NCI-H510A treated with DMSO at 0.1 percent for 48 hours (cell line): ENCODE results near the gene STARD5.

Experiments
- DNase-seq: peaks from one replicate; lab custom pipeline; 2025; lab: John Stamatoyannopoulos, UW

Gene STARD5

GRCh38 chr15:81274931-81275707 is 48.8 kb downstream of the STARD5 start:
- peak; percentile 88 for DNase-seq

GRCh38 chr15:81274255-81274654 is 49.7 kb downstream of the STARD5 start:
- DNase-seq = no peak

- DNase-seq = no peak
Measured at GRCh38 chr15:81273855-81274254, 50.1 kb downstream of the STARD5 start.

- no peak for DNase-seq
Measured at GRCh38 chr15:81273200-81273599, 50.7 kb downstream of the STARD5 start.

GRCh38 chr15:81271761-81272644 is 51.9 kb downstream of the STARD5 start:
- no peak for DNase-seq

GRCh38 chr15:81270781-81271491 is 53.0 kb downstream of the STARD5 start:
- no peak for DNase-seq

GRCh38 chr15:81270188-81270587 is 53.8 kb downstream of the STARD5 start:
- DNase-seq = no peak

- no peak for DNase-seq
Measured at GRCh38 chr15:81268881-81269601, 54.9 kb downstream of the STARD5 start.

GRCh38 chr15:81268340-81268739 is 55.6 kb downstream of the STARD5 start:
- DNase-seq = no peak

GRCh38 chr15:81265944-81266775 is 57.8 kb downstream of the STARD5 start:
- DNase-seq = peak; percentile 70

- DNase-seq = peak; percentile 36
Measured at GRCh38 chr15:81265256-81265943, 58.5 kb downstream of the STARD5 start.

GRCh38 chr15:81264072-81264857 is 59.7 kb downstream of the STARD5 start:
- no peak for DNase-seq

- DNase-seq = no peak
Measured at GRCh38 chr15:81263477-81263876, 60.5 kb downstream of the STARD5 start.

- DNase-seq = no peak
Measured at GRCh38 chr15:81261172-81261811, 62.6 kb downstream of the STARD5 start.

- DNase-seq = no peak
Measured at GRCh38 chr15:81259760-81260298, 64.1 kb downstream of the STARD5 start.
